HG02571 (cell line): ENCODE data around the gene HASPIN.

Source experiments
- ATAC-seq: cut with Tn5 transposase; IDR thresholded peaks from one replicate; pipeline ENCODE4 v1.9.1; 2021; ENCODE audit warnings: mild to moderate bottlenecking, moderate library complexity; ENCODE audit not compliant: unreplicated experiment

HASPIN gene

GRCh38 chr17:3723556-3724377 lies at the start of gene HASPIN:
HASPIN (plus strand) TSS chr17:3723903; CDS start chr17:3723936, 33 bp downstream.
- ATAC-seq: peak; percentile 74

GRCh38 chr17:3675886-3676285 lies 47.8 kb upstream of the HASPIN start:
- no peak for ATAC-seq

- no peak for ATAC-seq
Observed at GRCh38 chr17:3678095-3678820, 45.4 kb upstream of the HASPIN start.

GRCh38 chr17:3678821-3679530 lies 44.7 kb upstream of the HASPIN start:
- ATAC-seq: no peak

- ATAC-seq: no peak
Observed at GRCh38 chr17:3679531-3680126, 44.1 kb upstream of the HASPIN start.

- ATAC-seq: no peak
Observed at GRCh38 chr17:3681057-3681456, 42.6 kb upstream of the HASPIN start.

- no peak for ATAC-seq
Observed at GRCh38 chr17:3681565-3681964, 42.1 kb upstream of the HASPIN start.

GRCh38 chr17:3682033-3682432 lies 41.7 kb upstream of the HASPIN start:
- no peak for ATAC-seq

GRCh38 chr17:3683054-3683511 lies 40.6 kb upstream of the HASPIN start:
- ATAC-seq: no peak

- no peak for ATAC-seq
Observed at GRCh38 chr17:3685174-3685573, 38.5 kb upstream of the HASPIN start.

GRCh38 chr17:3688027-3688553 lies 35.6 kb upstream of the HASPIN start:
- ATAC-seq: no peak

- ATAC-seq: no peak
Observed at GRCh38 chr17:3688852-3689261, 34.8 kb upstream of the HASPIN start.

- no peak for ATAC-seq
Observed at GRCh38 chr17:3689262-3690093, 34.2 kb upstream of the HASPIN start.

GRCh38 chr17:3690094-3690715 lies 33.5 kb upstream of the HASPIN start:
- ATAC-seq: no peak

GRCh38 chr17:3691617-3692067 lies 32.1 kb upstream of the HASPIN start:
- no peak for ATAC-seq

- ATAC-seq: no peak
Observed at GRCh38 chr17:3692346-3692745, 31.4 kb upstream of the HASPIN start.

GRCh38 chr17:3693141-3693540 lies 30.6 kb upstream of the HASPIN start:
- ATAC-seq: no peak

GRCh38 chr17:3693829-3694231 lies 29.9 kb upstream of the HASPIN start:
- ATAC-seq: no peak

GRCh38 chr17:3695129-3695722 lies 28.5 kb upstream of the HASPIN start:
- no peak for ATAC-seq
